OCI-LY7 (cell line): Measurements from ENCODE around the gene SLC25A39. TPM values are rescaled to one million over a fixed set of nuclear protein-coding genes. Genes with fewer than 3 reads are reported as not detected.

Experiments used
- BruUV-seq: library from RNA; stranded (reverse); fragments of 400-500 nt; replicated peaks from 2 replicates; lab custom pipeline; 2021; lab: Mats Ljungman, UMichigan
- CTCF ChIA-PET: fragments of 300-600 bp; sonication (Branson Sonifier 250); formaldehyde crosslinking; loops from one replicate; lab custom pipeline; 2022; ENCODE audit warnings: antibody characterized with exemption; ENCODE audit not compliant: unreplicated experiment; lab: Charles Lee
- POLR2A ChIA-PET: fragments of 300-600 bp; sonication (Branson Sonifier 250); formaldehyde crosslinking; loops from one replicate; lab custom pipeline; 2022; ENCODE audit warnings: antibody characterized with exemption; lab: Charles Lee
- DNase-seq: peaks from one replicate; pipeline ENCODE4 v3.0.0-alpha.2; 2015; ENCODE audit warnings: low spot score
- H2AFZ ChIP-seq: fragments of 200-600 bp; sonication (generic), shearing (Covaris generic); 2 replicates; pipeline ENCODE4 v1.6.1; 2014; ENCODE audit warnings: mild to moderate bottlenecking, antibody characterized with exemption, low read length, moderate library complexity
- H3K27ac ChIP-seq: fragments of 200-600 bp; sonication (generic); 2 replicates; pipeline ENCODE4 v1.5.1; 2014; ENCODE audit warnings: mixed run types, low read depth, mild to moderate bottlenecking, moderate library complexity, low read length, inconsistent platforms; ENCODE audit not compliant: poor library complexity, severe bottlenecking
- H3K36me3 ChIP-seq: fragments of 200-600 bp; sonication (generic); 2 replicates; pipeline ENCODE4 v1.6.1; 2014; ENCODE audit warnings: mild to moderate bottlenecking, antibody characterized with exemption, low read length, moderate library complexity, mixed read lengths; ENCODE audit not compliant: insufficient read depth
- H3K4me1 ChIP-seq: fragments of 200-600 bp; sonication (generic); 2 replicates; pipeline ENCODE4 v1.5.1; 2014; ENCODE audit warnings: mild to moderate bottlenecking, low read length; ENCODE audit not compliant: insufficient read depth, poor library complexity, severe bottlenecking
- H3K4me2 ChIP-seq: fragments of 200-600 bp; sonication (generic); 2 replicates; pipeline ENCODE4 v1.6.1; 2014; ENCODE audit warnings: mild to moderate bottlenecking, low read length
- H3K4me3 ChIP-seq: fragments of 200-600 bp; sonication (generic); 2 replicates; pipeline ENCODE4 v1.5.1; 2014; ENCODE audit warnings: mild to moderate bottlenecking, low read depth, low read length; ENCODE audit not compliant: poor library complexity, severe bottlenecking
- H3K79me2 ChIP-seq: fragments of 200-600 bp; sonication (generic); 2 replicates; pipeline ENCODE4 v1.6.1; 2016; ENCODE audit warnings: low read depth, mild to moderate bottlenecking, low read length, moderate library complexity, mixed read lengths; ENCODE audit not compliant: insufficient read depth
- H3K9me2 ChIP-seq: fragments of 200-600 bp; sonication (generic); 2 replicates; pipeline ENCODE4 v1.6.1; 2016; ENCODE audit warnings: mild to moderate bottlenecking, low read length, mixed read lengths; ENCODE audit not compliant: insufficient read depth
- H3K9me3 ChIP-seq: fragments of 200-600 bp; sonication (generic); 2 replicates; pipeline ENCODE4 v1.6.1; 2014; ENCODE audit warnings: mild to moderate bottlenecking, mixed run types, low read length, mixed read lengths
- H4K20me1 ChIP-seq: fragments of 200-600 bp; sonication (generic); 2 replicates; pipeline ENCODE4 v1.6.1; 2014; ENCODE audit warnings: mild to moderate bottlenecking, antibody characterized with exemption, low read length, moderate library complexity, mixed read lengths; ENCODE audit not compliant: insufficient read depth
- EZH2phosphoT487 ChIP-seq: fragments of 200-600 bp; sonication (generic); IDR thresholded peaks from 2 replicates; pipeline ENCODE4 v1.6.1; 2018; ENCODE audit warnings: low read depth, borderline replicate concordance, mild to moderate bottlenecking, mixed run types, antibody characterized with exemption, low read length, moderate library complexity, mixed read lengths
- intact Hi-C: fragments of 100-400 bp; cut with micrococcal nuclease; formaldehyde crosslinking; loops from one replicate; pipeline ENCODE4 v1.10.0; 2022; ENCODE audit not compliant: unreplicated experiment
- total RNA-seq, 2 experiments: library from RNA; depleted of rRNA in 1 of 2; stranded (reverse); fragments of >200 nt in 1 of 2; shearing (Covaris generic) in 1 of 2; gene quantifications; 2 replicates each; pipeline ENCODE4 v1.2.3, GENCODE V29; 2014 to 2022
- TF ChIP-seq, protein P1 (sequence below): fragments of 200-600 bp; sonication (generic); conservative IDR thresholded peaks from 2 replicates; pipeline ENCODE4 v1.5.1; 2014; ENCODE audit warnings: mild to moderate bottlenecking, antibody characterized with exemption, low read length, moderate library complexity, mixed read lengths

The SLC25A39 gene
- total RNA-seq, 2 experiments from 2014 or later, result 156 to 159 TPM

DNA sequence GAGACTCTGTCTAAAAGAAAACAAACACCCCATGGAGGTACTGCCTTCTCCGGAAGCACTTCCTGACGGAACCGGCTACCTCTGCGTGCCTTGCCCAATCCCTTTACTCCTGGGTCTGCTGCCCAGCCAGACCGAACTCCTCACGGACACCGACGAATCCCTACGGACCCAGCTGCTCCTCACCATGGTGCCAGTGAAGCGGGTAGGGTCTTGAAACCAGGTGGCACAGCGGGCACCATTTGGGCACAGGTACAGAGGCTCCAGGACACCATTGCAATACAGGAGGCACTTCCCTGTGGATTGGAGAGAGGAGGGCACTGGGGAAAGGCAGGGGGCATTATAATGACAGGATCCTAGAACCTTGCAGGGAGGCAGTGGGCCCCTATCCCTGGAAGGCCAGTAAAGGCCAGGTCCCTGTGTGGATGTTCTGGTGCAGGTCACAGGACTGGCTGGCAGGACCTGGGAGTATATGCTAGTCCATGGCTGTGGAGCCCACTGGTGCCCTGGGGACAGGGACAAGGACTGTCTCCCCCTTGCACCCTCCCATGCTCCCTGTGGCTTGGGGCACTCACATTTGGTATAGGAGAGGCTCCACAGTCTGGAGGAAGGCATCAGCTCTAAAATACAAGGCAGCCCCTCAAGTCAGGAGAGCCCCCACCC is 2.3 kb downstream of the SLC25A39 start:
- CTCF ChIA-PET, result no interaction called here
- H3K9me2 ChIP-seq, result no peaks in the 10 kb centered on the region
- H2AFZ ChIP-seq, result no peak overlapping the region
- no peak overlapping the region for H3K4me3 ChIP-seq
- H3K9me3 ChIP-seq, result no peaks in the 10 kb centered on the region
- TF ChIP-seq EZH2phosphoT487, result no peak
- TF ChIP-seq, protein P1, sequence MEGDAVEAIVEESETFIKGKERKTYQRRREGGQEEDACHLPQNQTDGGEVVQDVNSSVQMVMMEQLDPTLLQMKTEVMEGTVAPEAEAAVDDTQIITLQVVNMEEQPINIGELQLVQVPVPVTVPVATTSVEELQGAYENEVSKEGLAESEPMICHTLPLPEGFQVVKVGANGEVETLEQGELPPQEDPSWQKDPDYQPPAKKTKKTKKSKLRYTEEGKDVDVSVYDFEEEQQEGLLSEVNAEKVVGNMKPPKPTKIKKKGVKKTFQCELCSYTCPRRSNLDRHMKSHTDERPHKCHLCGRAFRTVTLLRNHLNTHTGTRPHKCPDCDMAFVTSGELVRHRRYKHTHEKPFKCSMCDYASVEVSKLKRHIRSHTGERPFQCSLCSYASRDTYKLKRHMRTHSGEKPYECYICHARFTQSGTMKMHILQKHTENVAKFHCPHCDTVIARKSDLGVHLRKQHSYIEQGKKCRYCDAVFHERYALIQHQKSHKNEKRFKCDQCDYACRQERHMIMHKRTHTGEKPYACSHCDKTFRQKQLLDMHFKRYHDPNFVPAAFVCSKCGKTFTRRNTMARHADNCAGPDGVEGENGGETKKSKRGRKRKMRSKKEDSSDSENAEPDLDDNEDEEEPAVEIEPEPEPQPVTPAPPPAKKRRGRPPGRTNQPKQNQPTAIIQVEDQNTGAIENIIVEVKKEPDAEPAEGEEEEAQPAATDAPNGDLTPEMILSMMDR, result no peak
- H3K36me3 ChIP-seq, result peaks cover 41% of the 10 kb centered on the region
- intact Hi-C loops, result loop anchor here (10.0 kb wide), 1 partner anchor 248 kb away; the partner anchor contains the start of gene G6PC3
- no peak overlapping the region for H3K4me2 ChIP-seq
- H3K79me2 ChIP-seq, result peaks cover 11% of the 10 kb centered on the region
- H4K20me1 ChIP-seq, result no peaks in the 10 kb centered on the region
- peaks cover 12% of the 10 kb centered on the region for H3K4me1 ChIP-seq
- no peak for DNase-seq
- BruUV-seq, result no TSS peak
- H3K27ac ChIP-seq, result no peak overlapping the region
- POLR2A ChIA-PET, result no interaction called here

DNA sequence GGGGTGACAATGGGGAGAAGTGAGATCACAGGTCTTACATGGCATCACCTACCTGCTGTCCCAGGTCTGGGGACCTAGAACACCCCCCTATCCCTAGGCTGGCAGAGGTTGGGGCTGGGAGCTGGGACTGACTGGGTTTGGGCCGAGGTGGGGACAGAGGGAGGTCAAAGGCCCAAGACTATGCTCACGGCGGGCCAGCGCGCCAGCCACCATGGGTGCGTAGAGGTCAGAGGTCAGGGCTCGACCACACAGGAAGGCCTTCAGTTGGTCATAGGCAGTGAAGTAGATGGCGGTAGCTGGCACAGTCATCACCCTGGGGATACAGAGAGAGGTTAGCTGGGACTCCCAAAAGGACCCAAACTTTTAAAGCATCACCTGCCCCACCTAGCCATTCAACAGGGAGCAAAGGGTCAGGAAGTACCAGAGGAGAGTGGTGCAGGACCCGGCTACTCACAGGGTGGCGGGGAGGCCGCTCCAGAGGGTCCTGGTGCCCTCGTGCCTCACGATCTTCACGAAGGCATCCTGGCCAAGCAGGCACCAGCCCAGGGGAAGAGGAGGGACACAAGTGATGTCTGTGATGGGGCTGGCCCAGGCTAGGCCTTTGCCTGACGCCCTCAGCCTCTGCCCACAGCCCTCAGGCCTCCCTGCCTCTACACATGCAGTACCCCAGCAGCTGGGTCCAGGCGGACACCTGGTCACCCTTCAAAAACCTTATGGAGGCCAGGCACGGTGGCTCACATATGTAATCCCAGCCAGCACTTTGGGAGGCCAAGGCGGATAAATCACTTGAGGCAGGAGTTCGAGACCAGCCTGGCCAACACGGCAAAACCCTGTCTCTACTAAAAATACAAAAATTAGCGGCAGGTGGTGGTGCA is 3.1 kb downstream of the SLC25A39 start:
- BruUV-seq, result no TSS peak
- CTCF ChIA-PET, result no interaction called here
- Histone ChIP-seq H3K27ac (no peak overlapping the region), H3K9me2 (no peaks in the 10 kb centered on the region), H3K4me2 (no peak overlapping the region), H2AFZ (no peak overlapping the region), H3K36me3 (peaks cover 41% of the 10 kb centered on the region), H3K4me1 (peaks cover 7% of the 10 kb centered on the region), H3K9me3 (no peaks in the 10 kb centered on the region), H3K4me3 (no peak overlapping the region), H3K79me2 (peaks cover 11% of the 10 kb centered on the region), H4K20me1 (no peaks in the 10 kb centered on the region)
- POLR2A ChIA-PET, result no interaction called here
- DNase-seq, result no peak
- intact Hi-C loops, result loop anchor here (10.0 kb wide), 1 partner anchor 247 kb away; the partner anchor contains the start of gene G6PC3
- TF ChIP-seq, protein P1, result no peak
- no peak for TF ChIP-seq EZH2phosphoT487
